ENCODE measurements around the gene PTPN13.
"Not testable (repeated sequence)": the region's sequence is repeated elsewhere in the genome, so short reads cannot be mapped to it uniquely, and the experiment has no call there.

PTPN13 gene

DNA sequence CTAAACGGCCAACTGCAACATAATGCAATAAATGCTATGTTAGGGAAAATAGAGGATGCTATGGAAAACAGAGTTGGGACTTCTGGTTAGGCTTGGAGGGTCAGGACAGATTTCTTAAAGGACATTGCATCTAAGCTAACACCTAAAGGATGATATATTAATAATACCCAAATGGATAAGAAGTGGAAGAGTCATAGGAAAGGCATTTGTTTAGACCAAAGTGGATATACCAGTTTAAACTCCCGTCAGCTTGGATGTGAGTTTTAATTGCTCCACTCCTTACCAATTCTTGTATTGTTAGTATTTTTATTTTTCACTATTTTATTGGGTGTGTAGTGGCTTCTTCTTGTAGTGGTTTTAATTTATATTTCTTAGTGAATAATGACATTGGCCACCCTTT, 93.9 kb downstream of the PTPN13 start:
- in situ Hi-C loops (cut with MboI; ENCODE audit: low sequenced_read_pairs) = no loop called here

GRCh38 chr4:86704601-86705000, 110.5 kb downstream of the PTPN13 start:
- in situ Hi-C loops (cut with MboI; ENCODE audit: low sequenced_read_pairs) = no loop called here

DNA sequence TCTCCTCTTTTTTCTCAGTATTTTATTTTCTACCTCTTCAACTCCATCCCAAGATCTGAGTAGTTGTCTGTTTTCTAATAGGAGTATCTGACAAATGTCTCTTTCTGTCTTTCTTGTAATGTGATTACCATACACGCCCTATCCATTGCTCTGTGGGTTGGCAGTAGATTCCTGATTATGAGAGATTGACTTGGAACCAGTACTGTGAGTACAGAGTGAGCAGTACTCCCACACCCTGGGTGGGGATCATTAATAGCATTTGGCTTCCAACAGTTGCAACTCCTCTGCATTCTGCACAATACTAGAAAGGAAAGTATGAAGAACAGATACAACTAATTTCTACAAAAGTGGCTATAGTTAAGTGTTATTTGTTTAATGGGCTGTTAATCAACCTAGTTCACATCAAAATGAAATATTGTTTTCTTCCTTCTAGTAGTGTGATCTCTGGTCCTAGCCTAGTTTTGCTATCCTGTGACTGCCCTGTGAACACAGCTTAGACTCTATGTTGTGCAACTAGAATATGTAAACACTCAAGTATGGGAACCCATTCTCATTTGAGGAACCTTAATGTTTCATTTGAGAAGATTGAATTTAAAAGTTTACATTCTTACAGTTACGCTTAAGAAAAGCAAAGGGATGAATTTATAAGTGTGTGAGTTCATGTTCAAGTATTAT, 112.9 kb downstream of the PTPN13 start:
- in situ Hi-C loops (cut with MboI; ENCODE audit: low sequenced_read_pairs) = no loop called here

DNA sequence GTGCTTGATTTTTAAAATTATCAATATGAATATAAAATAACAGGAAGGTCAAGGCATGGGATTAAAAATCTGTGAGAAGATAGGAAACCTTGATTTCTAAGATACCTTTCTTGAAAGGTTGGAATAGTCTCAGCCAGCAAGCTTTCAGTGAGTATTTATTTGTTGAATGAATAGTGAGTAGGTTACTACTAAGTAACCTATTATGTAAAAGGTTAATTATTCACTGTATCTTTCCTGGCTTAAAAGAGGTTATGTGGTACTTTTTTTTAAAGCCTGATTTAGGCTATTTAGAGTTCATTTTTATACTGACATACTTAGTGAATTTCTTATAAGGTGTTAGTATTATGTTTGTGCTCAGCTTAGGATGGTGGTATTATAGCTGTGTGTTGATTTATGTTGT, 123.5 kb downstream of the PTPN13 start:
- in situ Hi-C loops (cut with MboI; ENCODE audit: low sequenced_read_pairs) = no loop called here

GRCh38 chr4:86718152-86718551, 124.0 kb downstream of the PTPN13 start:
- in situ Hi-C loops (cut with MboI; ENCODE audit: low sequenced_read_pairs) = no loop called here

GRCh38 chr4:86719149-86719548, 125.0 kb downstream of the PTPN13 start:
- in situ Hi-C loops (cut with MboI; ENCODE audit: low sequenced_read_pairs) = not testable (repeated sequence)

GRCh38 chr4:86720508-86721068, 126.5 kb downstream of the PTPN13 start:
- in situ Hi-C loops (cut with MboI; ENCODE audit: low sequenced_read_pairs) = no loop called here

DNA sequence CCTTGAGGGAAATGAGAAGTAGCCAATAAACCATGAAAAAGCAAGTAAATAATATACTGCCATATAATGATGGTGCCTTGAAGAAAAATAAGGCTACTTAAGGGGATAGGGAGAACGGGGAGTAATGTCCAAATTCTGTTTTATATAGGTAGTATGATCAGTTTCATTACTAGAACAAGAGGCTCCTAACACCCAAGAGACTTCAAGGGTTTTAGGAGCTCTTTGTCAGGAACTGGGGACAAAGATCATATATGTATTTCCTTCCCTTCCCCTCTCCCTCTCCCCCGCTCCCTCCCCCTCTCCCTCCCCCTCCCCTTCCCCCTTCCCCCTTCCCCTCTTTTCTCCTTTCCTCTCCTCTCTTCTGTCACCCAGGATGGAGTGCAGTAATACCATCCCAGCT, 127.3 kb downstream of the PTPN13 start:
- in situ Hi-C loops (cut with MboI; ENCODE audit: low sequenced_read_pairs) = no loop called here

DNA sequence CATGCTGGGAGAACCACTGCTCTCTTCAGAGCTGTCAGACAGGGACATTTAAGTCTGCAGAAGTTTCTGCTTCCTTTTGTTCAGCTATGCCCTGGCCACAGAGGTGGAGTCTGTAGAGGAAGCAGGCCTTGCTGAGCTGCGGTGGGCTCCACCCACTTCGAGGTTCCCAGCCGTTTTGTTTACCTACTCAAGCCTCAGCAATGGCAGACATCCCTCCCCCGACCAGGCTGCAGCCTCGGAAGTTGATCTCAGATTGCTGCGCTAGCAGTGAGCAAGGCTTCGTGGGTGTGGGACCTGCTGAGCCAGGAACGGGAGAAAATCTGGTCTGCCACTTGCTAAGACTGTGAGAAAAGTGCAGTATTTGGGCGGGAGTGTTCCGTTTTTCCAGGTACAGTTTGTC, 136.2 kb downstream of the PTPN13 start:
- in situ Hi-C loops (cut with MboI; ENCODE audit: low sequenced_read_pairs) = no loop called here

DNA sequence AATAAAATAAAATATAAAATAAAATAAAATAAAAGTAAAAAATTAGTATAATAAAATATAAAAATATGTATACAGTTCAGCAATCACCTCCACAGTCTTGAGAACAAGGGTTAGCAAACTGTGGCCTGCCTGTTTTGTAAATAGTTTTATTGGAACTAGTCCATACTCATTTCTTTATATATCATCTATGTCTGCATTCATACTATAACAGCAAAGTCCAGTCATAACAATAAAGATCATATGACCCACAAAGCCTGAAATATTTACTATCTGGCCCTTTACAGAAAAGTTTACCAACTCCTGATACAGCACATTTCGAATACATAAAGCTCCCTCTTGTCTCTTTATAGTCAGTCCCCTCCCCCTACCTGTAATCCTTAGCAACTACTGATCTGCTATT, 143.1 kb downstream of the PTPN13 start:
- in situ Hi-C loops (cut with MboI; ENCODE audit: low sequenced_read_pairs) = no loop called here

DNA sequence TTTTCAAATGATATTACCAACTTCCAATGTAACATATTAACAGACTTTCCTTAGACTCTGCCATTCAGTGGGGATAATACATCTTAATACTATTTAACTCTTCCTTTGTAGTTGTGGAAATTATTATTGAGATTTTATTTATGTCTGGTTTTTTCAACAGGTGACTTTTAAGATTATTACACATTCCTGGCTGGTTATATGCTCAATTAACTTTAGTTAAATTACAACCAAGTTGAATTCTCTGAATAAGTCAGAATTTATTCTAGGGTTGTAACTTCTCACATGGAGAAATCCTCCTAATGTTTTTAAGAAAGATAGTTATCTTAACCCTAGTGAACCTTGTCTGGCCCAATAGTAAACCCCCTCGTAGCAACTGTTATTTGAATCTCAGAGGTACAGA, 147.7 kb downstream of the PTPN13 start:
- in situ Hi-C loops (cut with MboI; ENCODE audit: low sequenced_read_pairs) = no loop called here

- in situ Hi-C loops (cut with MboI; ENCODE audit: low sequenced_read_pairs) = no loop called here
Observed at GRCh38 chr4:86744570-86744969, 150.5 kb downstream of the PTPN13 start.

- in situ Hi-C loops (cut with MboI; ENCODE audit: low sequenced_read_pairs) = no loop called here
Observed at GRCh38 chr4:86749121-86749520, 155.0 kb downstream of the PTPN13 start.

DNA sequence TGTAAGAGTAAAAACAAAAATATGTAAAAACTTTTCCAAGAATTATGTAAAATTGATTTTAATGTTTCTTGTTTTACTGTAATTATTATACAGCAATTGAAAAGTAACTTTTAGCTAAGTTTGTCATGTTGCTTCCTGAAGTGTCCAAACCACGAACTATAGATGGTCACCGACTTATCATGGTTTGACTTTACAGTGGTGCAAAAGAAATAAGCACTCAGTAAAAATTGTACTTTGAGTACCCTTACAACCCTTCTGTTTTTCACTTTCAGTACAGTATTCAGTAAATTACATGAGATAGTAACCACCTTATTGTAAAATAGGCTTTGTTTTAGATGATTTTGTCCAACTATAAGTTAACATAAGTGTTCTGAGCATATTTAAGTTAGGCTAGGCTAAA, 161.3 kb downstream of the PTPN13 start:
- in situ Hi-C loops (cut with MboI; ENCODE audit: low sequenced_read_pairs) = no loop called here

- in situ Hi-C loops (cut with MboI; ENCODE audit: low sequenced_read_pairs) = no loop called here
Observed at GRCh38 chr4:86757468-86757867, 163.4 kb downstream of the PTPN13 start.

- in situ Hi-C loops (cut with MboI; ENCODE audit: low sequenced_read_pairs) = no loop called here
Observed at GRCh38 chr4:86759298-86759697, 165.2 kb downstream of the PTPN13 start.

GRCh38 chr4:86762649-86763048, 168.5 kb downstream of the PTPN13 start:
- in situ Hi-C loops (cut with MboI; ENCODE audit: low sequenced_read_pairs) = no loop called here

DNA sequence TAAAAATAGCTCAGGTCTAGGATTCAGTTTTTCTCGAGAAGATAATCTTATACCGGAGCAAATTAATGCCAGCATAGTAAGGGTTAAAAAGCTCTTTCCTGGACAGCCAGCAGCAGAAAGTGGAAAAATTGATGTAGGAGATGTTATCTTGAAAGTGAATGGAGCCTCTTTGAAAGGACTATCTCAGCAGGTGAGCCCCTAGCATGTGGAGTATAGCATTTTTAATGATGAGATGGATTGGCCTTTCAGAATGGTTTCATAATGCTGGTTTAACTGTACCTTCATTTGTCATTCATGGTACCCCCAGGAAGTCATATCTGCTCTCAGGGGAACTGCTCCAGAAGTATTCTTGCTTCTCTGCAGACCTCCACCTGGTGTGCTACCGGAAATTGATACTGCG, 175.7 kb downstream of the PTPN13 start:
- in situ Hi-C loops (cut with MboI; ENCODE audit: low sequenced_read_pairs) = no loop called here

DNA sequence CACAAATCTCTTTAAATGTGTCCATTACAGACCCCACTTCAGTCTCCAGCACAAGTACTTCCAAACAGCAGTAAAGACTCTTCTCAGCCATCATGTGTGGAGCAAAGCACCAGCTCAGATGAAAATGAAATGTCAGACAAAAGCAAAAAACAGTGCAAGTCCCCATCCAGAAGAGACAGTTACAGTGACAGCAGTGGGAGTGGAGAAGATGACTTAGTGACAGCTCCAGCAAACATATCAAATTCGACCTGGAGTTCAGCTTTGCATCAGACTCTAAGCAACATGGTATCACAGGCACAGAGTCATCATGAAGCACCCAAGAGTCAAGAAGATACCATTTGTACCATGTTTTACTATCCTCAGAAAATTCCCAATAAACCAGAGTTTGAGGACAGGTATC, 177.0 kb downstream of the PTPN13 start:
- in situ Hi-C loops (cut with MboI; ENCODE audit: low sequenced_read_pairs) = no loop called here

DNA sequence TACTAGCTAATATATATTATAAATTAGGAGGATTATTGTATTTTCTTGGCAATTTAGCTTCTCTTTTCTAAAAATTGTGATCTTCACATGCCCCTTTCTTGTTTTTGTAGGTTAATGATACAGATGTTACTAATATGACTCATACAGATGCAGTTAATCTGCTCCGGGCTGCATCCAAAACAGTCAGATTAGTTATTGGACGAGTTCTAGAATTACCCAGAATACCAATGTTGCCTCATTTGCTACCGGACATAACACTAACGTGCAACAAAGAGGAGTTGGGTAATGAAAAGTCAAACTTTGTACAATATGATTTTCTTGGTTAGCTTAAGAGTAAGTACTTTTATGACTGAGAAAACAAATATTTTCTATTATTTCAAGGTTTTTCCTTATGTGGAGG, 180.9 kb downstream of the PTPN13 start:
- in situ Hi-C loops (cut with MboI; ENCODE audit: low sequenced_read_pairs) = no loop called here

GRCh38 chr4:86778175-86778574, 184.1 kb downstream of the PTPN13 start:
- in situ Hi-C loops (cut with MboI; ENCODE audit: low sequenced_read_pairs) = no loop called here

DNA sequence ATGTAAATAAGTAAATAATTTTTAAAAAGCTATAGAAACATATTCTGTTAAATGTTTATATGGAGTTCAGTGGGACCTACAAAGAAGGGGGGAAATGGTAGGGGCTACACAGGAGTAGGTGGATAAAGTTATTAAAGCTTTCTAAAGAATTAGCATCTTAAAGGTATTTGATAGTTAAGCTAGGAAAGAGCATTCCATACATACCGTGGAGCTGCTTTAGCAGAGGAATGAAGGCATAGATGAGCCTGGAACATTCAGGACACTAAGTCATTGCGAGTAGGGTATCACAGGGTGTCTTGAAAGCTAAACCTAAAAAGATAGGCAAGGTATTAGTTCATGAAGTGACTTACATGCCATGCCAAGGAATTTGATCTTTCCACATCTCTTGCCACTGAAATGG, 194.7 kb downstream of the PTPN13 start:
- in situ Hi-C loops (cut with MboI; ENCODE audit: low sequenced_read_pairs) = no loop called here

- in situ Hi-C loops (cut with MboI; ENCODE audit: low sequenced_read_pairs) = no loop called here
Observed at GRCh38 chr4:86791126-86791525, 197.0 kb downstream of the PTPN13 start.
